Upper lobe of left lung (tissue), 4 donors: Measurements from ENCODE around the gene CNFN.

Experiments
- EP300 ChIP-seq, 4 donors: sonication (generic); formaldehyde crosslinking; IDR thresholded peaks; one replicate each; pipeline ENCODE4 v1.5.1; 2017; ENCODE audit warnings: antibody characterized with exemption in 4 of 4, control low read depth in 2 of 4
- POLR2A ChIP-seq, 4 donors: fragments of 450-650 bp; IDR thresholded peaks; one replicate each; pipeline ENCODE4 v1.5.1; 2016 to 2017; ENCODE audit warnings: antibody characterized with exemption in 4 of 4, mild to moderate bottlenecking in 2 of 4
- POLR2AphosphoS5 ChIP-seq, 2 donors: sonication (generic); formaldehyde crosslinking; IDR thresholded peaks; one replicate each; pipeline ENCODE4 v1.5.1; 2017; ENCODE audit warnings: antibody characterized with exemption in 2 of 2
- TF ChIP-seq, protein P1 (sequence below), 6 experiments: fragments of 450-650 bp in 4 of 6; fragments of 200-600 bp in 2 of 6; sonication (generic) in 2 of 6; IDR thresholded peaks; one replicate each; pipeline ENCODE4 v1.5.1; 2016 to 2019; ENCODE audit warnings: antibody characterized with exemption in 6 of 6

DNA sequence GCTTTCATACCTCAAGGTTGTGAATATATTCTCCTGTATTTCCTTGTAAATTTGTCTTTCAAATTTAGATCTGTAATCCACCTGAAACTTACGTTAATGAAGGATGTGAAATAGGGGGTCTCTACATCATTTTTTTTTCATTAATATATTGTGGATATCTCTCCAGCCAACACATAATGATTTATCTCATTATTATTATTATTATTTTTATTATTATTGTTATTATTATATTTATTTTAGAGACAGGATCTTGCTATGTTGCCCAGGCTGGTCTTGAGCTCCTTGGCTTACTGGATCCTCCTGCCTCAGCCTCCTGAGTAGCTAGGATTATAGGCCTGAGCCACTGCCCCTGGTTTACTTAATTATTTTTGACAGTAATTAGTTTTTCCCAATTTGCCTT lies 41.4 kb upstream of the CNFN start:
- TF ChIP-seq POLR2AphosphoS5 (IDR thresholded peaks at IDR 0.05) = no peak
- TF ChIP-seq, protein P1, sequence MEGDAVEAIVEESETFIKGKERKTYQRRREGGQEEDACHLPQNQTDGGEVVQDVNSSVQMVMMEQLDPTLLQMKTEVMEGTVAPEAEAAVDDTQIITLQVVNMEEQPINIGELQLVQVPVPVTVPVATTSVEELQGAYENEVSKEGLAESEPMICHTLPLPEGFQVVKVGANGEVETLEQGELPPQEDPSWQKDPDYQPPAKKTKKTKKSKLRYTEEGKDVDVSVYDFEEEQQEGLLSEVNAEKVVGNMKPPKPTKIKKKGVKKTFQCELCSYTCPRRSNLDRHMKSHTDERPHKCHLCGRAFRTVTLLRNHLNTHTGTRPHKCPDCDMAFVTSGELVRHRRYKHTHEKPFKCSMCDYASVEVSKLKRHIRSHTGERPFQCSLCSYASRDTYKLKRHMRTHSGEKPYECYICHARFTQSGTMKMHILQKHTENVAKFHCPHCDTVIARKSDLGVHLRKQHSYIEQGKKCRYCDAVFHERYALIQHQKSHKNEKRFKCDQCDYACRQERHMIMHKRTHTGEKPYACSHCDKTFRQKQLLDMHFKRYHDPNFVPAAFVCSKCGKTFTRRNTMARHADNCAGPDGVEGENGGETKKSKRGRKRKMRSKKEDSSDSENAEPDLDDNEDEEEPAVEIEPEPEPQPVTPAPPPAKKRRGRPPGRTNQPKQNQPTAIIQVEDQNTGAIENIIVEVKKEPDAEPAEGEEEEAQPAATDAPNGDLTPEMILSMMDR (IDR thresholded peaks at IDR 0.05) = no peak
- TF ChIP-seq EP300 (IDR thresholded peaks at IDR 0.05) = no peak
- no peak for TF ChIP-seq POLR2A (IDR thresholded peaks at IDR 0.05)
